Neural crest cell (in vitro differentiated cells): ENCODE measurements around the gene CACNB1. TPM values are rescaled to one million over a fixed set of nuclear protein-coding genes. Genes with fewer than 3 reads are reported as not detected.

ENCODE experiments used
- DNase-seq: peaks from one replicate; pipeline ENCODE4 v3.0.0; 2021; ENCODE audit warnings: low read depth, mixed read lengths, low spot score
- H3K27ac Mint-ChIP-seq: one replicate; pipeline ENCODE4 v1.8.0; 2021; ENCODE audit warnings: mild to moderate bottlenecking, mixed read lengths; ENCODE audit not compliant: unreplicated experiment
- H3K27me3 Mint-ChIP-seq: 2 replicates; pipeline ENCODE4 v1.8.0; 2021; ENCODE audit warnings: low read depth, mild to moderate bottlenecking, mixed read lengths
- H3K36me3 Mint-ChIP-seq: 2 replicates; pipeline ENCODE4 v1.8.0; 2021; ENCODE audit warnings: low read depth, mild to moderate bottlenecking, mixed read lengths
- H3K4me1 Mint-ChIP-seq: 2 replicates; pipeline ENCODE4 v1.8.0; 2021; ENCODE audit warnings: mixed read lengths
- H3K4me3 Mint-ChIP-seq: one replicate; pipeline ENCODE4 v1.8.0; 2021; ENCODE audit warnings: mild to moderate bottlenecking, mixed read lengths
- H3K9me3 Mint-ChIP-seq: 2 replicates; pipeline ENCODE4 v1.8.0; 2021; ENCODE audit warnings: mixed read lengths
- total RNA-seq: library from RNA; stranded (reverse); gene quantifications from 2 replicates; pipeline ENCODE4 v1.2.1, GENCODE V29; 2021
- TF ChIP-seq, protein P1 (sequence below): fragments of 200-600 bp; sonication (generic); conservative IDR thresholded peaks from 2 replicates; pipeline ENCODE4 v1.5.0; 2021; ENCODE audit warnings: antibody characterized with exemption, mild to moderate bottlenecking

The CACNB1 gene
- total RNA-seq, 1 donor from 2014 or later: 16.2 TPM

DNA sequence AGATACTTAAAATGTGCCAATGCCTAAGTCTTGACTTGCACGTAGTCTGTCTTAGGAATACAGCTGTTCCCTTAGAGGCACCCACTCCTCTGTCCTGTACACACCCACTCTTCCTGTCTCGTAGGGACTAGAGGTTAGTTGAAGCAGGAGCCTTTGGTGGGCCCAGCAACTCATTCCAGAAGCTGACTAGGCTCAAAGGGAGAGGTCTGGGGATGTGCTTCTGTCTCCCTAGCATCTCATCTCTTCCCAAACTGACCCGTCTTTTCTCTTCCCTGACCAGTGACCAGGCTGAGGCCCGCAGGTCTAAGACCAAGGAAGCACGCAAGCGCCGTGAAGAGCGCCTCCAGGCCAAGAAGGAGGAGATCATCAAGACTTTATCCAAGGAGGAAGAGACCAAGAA is 6.8 kb upstream of the CACNB1 start:
- Mint-ChIP-seq H3K9me3 (no peaks in the 10 kb centered on the region), H3K4me3 (peak overlapping the region; percentile 69), H3K27ac (no peak overlapping the region), H3K4me1 (peaks cover 31% of the 10 kb centered on the region), H3K36me3 (peaks cover 25% of the 10 kb centered on the region), H3K27me3 (peaks cover 27% of the 10 kb centered on the region)
- DNase-seq: no peak
- TF ChIP-seq, protein P1, sequence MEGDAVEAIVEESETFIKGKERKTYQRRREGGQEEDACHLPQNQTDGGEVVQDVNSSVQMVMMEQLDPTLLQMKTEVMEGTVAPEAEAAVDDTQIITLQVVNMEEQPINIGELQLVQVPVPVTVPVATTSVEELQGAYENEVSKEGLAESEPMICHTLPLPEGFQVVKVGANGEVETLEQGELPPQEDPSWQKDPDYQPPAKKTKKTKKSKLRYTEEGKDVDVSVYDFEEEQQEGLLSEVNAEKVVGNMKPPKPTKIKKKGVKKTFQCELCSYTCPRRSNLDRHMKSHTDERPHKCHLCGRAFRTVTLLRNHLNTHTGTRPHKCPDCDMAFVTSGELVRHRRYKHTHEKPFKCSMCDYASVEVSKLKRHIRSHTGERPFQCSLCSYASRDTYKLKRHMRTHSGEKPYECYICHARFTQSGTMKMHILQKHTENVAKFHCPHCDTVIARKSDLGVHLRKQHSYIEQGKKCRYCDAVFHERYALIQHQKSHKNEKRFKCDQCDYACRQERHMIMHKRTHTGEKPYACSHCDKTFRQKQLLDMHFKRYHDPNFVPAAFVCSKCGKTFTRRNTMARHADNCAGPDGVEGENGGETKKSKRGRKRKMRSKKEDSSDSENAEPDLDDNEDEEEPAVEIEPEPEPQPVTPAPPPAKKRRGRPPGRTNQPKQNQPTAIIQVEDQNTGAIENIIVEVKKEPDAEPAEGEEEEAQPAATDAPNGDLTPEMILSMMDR: no peak

DNA sequence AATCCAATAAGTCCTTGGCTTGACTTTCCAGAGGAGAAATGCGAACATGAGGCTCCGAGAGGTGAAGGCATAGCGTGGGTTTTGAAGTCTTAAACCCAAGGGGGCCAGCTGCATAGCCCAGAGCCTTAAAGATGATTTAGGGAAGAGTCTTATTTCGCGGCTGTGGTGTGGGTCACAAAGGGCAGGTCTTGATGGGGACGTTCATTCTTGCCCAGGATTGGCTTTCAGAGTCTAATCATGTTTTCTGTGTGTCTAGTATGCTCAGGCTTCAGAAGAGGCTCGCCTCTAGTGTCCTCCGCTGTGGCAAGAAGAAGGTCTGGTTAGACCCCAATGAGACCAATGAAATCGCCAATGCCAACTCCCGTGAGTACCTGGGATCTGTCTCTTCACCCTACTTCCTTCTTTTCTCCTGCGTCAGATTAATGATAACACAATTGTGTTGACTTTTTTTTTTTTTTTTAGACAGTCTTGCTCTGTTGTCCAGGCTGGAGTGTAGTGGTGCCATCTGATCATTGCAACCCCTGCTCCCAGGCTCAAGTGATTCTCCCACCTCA is 3.6 kb upstream of the CACNB1 start:
- DNase-seq: no peak
- TF ChIP-seq, protein P1: no peak
- H3K27ac Mint-ChIP-seq: peak overlapping the region; percentile 99
- peaks cover 25% of the 10 kb centered on the region for H3K36me3 Mint-ChIP-seq
- H3K4me3 Mint-ChIP-seq: peak overlapping the region; percentile 92
- H3K27me3 Mint-ChIP-seq: no peaks in the 10 kb centered on the region
- peaks cover 38% of the 10 kb centered on the region for H3K4me1 Mint-ChIP-seq
- H3K9me3 Mint-ChIP-seq: no peaks in the 10 kb centered on the region

DNA sequence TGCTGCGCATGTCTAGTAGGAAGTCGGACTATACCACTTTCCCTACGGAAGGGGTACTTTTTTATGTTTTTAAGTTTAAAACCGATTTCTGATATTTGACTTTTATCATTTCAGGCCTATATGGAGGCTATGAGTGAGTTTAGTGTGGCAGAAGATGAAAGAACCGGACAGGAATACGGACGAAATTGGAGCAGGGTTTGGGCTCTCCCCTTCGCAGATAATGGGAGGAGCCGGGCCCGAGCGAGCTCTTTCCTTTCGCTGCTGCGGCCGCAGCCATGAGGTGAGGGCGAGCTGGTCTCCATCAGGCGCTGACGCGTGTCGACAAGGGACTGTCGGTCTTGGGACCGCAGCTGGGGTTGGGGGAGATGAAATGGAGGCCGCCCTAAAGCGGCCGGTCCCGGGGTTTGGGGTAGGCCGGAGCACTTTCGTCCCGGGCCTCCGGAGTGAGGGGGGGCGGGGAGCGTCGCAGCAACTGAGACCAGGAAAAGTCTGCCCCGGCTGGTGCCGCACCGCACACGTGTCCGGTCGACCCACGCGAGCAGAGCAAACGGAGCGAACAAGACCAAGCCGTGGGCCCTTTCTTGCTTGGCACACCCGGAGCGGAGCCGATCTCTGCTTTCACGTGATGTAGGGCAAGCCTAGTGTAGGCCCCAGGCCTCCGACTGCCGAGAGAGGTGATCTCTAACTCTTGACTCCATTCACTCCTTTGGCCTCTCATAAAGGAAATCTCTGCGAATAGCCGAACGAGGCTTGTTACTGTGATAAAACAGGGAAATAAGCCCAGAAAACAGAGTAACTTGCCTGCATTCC is 2.8 kb upstream of the CACNB1 start, which contains the start of gene RPL19:
RPL19 (plus strand) TSS at position 214 of the 810 bp plus-strand sequence; CDS start at position 276, 62 bp downstream.
- peaks cover 38% of the 10 kb centered on the region for H3K4me1 Mint-ChIP-seq
- H3K36me3 Mint-ChIP-seq: peaks cover 25% of the 10 kb centered on the region
- DNase-seq: peak; percentile 71
- TF ChIP-seq, protein P1: no peak
- H3K9me3 Mint-ChIP-seq: no peaks in the 10 kb centered on the region
- H3K27me3 Mint-ChIP-seq: no peaks in the 10 kb centered on the region
- peak within 1 kb of the TSS; percentile 99 for H3K27ac Mint-ChIP-seq
- H3K4me3 Mint-ChIP-seq: peak within 1 kb of the TSS; percentile 92

DNA sequence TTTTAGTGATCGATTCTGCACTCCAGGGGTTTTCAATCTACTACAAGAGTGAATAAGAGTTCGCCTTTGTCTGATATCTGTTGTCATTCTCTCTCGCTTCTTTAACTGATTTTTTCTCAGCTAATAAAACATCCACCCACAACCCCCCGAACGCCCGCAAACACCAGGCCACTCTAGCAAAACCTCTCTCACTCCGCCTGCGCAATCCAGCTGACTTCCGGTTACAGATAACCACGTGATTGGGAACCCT is 2.3 kb upstream of the CACNB1 start:
- Mint-ChIP-seq H3K4me3 (peak overlapping the region; percentile 92), H3K36me3 (peaks cover 21% of the 10 kb centered on the region), H3K27me3 (no peaks in the 10 kb centered on the region), H3K9me3 (no peaks in the 10 kb centered on the region), H3K4me1 (peaks cover 41% of the 10 kb centered on the region), H3K27ac (peak overlapping the region; percentile 99)
- peak; percentile 68 for DNase-seq
- TF ChIP-seq, protein P1: no peak

DNA sequence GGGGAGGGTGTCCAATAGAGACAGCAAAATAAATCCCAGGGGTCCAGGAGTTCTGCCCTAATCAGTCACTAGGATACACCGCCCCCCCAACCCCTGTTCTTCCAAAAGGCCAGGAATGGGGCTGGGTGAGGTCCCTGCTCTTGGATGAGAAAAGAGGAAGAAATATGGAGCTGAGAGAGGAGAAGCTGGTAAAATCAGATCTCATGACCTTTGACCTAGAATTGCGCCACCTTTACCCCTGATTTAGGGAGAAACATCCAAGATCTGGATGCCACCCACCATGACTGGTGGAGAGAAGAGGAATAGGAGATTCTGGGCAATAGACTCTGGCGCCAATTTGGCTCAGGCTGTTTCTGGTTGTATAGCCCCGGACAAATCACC is 707 bp upstream of the CACNB1 start:
- Mint-ChIP-seq H3K36me3 (peaks cover 12% of the 10 kb centered on the region), H3K4me1 (peaks cover 51% of the 10 kb centered on the region), H3K27ac (no peak overlapping the region), H3K27me3 (no peaks in the 10 kb centered on the region), H3K4me3 (peak overlapping the region; percentile 92), H3K9me3 (no peaks in the 10 kb centered on the region)
- TF ChIP-seq, protein P1: no peak
- DNase-seq: no peak
